IPS-18c (cell line): Measurements from ENCODE around the gene KCNAB1.
"Not testable (repeated sequence)": the region's sequence is repeated elsewhere in the genome, so short reads cannot be mapped to it uniquely, and the experiment has no call there.

Source experiments
- H3K4me3 ChIP-seq: 2 replicates; pipeline ENCODE4 v1.7.0; 2013; ENCODE audit warnings: low read depth, mild to moderate bottlenecking, low read length, moderate library complexity; ENCODE audit not compliant: insufficient read depth
- H3K9me3 ChIP-seq: one replicate; pipeline ENCODE4 v1.6.1; 2013; ENCODE audit warnings: mild to moderate bottlenecking, low read length, moderate library complexity; ENCODE audit not compliant: control insufficient read depth, insufficient read depth

Gene KCNAB1

DNA sequence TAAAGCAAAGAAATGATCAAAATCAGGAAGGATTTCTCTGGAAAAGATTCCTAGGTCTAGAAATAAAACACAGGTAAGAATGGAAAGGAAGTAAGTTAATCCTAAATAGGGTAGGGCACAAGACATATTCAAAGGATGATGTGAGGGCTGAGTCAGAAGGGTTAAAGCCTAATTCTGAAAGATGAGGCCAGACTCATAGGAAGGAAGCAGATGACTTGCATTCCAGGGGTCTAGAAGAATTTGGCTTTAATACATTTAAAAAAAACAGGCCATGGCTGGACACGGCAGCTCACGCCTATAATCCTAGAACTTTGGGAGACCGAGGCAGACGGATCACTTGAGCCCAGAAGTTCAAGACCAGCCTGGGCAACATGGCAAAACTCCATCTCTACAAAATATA lies 431.4 kb downstream of the KCNAB1 start:
- Histone ChIP-seq H3K4me3 (no peak overlapping the region), H3K9me3 (no peaks in the 10 kb centered on the region)

DNA sequence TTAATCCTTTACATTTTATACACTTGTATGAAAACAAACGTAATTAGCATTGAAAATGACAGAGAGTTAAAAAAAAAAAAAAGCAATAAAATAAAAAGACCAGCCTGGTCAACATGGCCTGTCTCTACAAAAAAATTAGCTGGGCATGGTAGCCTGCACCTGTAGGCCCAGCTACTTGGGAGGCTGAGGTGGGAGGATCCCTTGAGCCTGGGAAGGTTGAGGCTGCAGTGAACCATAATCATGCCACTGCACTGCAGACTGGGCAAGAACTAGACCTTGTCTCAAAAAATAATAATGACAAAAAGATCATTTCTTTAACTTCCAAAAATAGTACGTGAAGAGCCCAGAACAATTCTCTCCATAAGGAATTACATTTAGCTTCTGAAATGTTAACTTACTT lies 432.6 kb downstream of the KCNAB1 start:
- Histone ChIP-seq H3K4me3 (no peak overlapping the region), H3K9me3 (no peaks in the 10 kb centered on the region)

DNA sequence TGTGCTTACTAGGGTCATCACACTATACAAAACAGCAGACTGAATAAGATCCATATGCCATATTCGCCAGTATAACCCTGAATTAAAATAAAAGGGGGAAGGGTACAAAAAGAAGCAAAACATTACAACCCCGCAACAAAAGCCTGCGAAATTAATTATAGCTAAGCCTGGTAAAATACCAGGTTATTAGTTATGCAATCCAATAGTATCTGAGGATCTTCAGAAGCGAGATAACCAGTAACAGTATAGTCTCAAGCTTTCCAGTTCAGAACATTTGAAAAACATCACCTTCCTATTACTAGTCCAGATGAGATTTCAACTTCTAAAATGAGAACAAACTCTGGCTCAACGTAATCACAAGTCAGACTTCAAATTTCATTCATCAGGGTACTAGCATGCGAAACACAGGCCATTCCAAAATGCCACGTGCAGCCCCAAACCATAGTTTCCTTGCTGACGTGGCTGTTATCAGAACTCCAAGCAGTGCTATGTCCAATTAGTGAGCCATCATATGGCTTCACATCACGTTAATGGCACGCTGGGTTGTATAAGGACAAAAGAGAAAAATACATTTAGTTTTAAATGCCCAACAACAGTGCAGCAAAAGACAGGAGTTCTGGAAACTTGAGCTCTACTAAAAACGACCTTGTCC lies 433.5 kb downstream of the KCNAB1 start:
- Histone ChIP-seq H3K9me3 (no peaks in the 10 kb centered on the region), H3K4me3 (peak overlapping the region; percentile 96)

DNA sequence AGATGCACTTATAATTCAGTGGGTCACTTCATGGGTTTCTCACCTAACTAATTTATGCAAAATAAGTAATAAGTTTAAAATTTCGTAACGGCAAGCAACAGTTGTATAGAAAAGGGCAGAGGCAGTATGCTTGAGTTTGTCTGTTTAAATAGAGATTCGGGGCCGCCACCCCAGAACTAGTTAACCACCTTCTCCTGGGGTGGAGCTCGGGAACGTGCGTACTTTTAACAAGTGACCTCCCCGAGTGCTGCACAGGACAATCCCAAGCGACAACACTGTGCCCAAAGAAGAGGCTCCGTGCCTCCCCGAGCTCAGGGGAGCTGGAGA lies 434.1 kb downstream of the KCNAB1 start:
- peak overlapping the region; percentile 96 for H3K4me3 ChIP-seq
- H3K9me3 ChIP-seq: no peaks in the 10 kb centered on the region

DNA sequence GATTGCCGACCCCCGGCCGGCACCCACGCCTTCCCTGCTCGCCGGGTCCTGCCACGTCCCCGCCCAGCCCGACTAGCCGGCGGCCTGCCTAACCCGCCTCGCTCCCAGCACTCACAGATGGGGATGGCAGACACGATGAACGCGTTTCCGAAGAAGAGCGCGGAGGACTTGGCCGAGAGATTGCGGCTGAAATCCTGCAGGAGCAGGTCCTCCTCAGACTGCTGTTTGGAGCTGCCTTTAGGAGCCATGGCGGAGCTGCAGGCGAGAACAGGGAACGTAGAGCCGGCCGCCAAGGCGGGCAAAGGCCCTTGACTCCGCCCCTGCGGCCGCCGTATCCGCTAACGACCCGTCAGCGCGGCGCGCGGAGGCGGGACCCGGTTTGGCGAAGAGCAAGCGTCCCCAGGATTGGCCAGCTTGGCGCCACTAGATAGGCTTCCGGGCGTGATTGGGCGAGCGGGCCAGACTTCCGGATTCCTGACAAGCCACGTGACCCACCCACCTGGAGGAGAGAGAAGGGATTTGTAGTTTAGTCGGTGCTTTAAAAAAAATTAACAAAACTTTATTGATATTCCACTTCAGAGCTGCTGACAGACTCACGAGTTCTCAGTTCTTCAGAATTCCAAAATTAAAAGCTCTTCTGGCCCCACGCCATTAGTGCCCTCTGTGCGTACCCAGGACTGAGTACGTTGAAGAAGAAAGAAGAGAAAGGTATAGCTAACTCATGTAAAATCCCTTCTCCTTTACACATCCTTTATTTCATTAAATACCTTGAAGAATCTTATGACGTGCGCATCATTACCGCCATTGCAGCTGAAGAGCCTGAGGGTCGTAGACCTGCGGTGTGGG lies 434.7 kb downstream of the KCNAB1 start, which contains the start of gene SSR3:
Gene SSR3, minus strand, starts transcription at position 276 of the 846 bp plus-strand sequence. Its CDS starts 28 bp downstream, at position 248.
- no peaks in the 10 kb centered on the region for H3K9me3 ChIP-seq

DNA sequence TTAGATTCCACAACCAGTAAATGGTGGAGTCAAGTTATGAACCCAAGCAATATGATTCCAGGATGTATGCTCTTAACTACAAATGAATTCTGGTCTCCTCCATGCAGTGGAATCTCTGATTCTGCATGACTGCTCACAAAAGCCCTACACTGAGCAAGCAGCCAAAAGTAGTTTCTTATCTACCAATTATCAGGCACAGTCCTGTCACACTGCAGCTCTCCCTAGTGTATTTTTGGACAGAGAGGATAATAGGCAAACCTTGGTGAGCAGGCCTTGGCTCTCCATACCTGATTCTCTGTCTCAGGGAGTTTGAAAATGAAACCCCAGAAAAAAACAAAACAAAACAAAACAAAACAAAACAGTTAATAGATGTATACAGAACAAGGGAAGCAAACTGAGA lies 438.0 kb downstream of the KCNAB1 start:
- no peak overlapping the region for H3K4me3 ChIP-seq
- no peaks in the 10 kb centered on the region for H3K9me3 ChIP-seq

More for the DNA sequence above, 434.7 kb downstream of the KCNAB1 start, which contains the start of gene SSR3:
- H3K4me3 ChIP-seq: peak within 1 kb of the TSS; percentile 96

DNA sequence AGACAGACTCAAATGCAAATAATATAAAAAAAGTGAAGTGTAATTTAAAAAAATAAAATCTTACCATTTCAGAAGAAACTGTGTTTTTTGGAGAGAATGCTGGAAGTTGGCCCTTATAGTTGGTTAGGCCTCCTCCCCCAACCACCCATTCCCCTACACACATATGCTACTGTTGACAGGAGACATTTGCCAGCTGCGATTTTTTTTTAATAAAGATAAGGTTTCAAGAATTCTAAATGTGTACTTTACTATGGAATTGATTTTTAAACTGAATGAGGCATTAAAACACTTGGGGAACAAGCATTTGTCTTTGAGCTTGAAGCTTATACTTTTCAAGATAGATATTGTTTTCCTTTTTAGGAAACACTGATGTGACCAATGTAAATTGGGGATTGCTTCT lies 438.9 kb downstream of the KCNAB1 start:
- Histone ChIP-seq H3K4me3 (no peak overlapping the region), H3K9me3 (no peaks in the 10 kb centered on the region)

DNA sequence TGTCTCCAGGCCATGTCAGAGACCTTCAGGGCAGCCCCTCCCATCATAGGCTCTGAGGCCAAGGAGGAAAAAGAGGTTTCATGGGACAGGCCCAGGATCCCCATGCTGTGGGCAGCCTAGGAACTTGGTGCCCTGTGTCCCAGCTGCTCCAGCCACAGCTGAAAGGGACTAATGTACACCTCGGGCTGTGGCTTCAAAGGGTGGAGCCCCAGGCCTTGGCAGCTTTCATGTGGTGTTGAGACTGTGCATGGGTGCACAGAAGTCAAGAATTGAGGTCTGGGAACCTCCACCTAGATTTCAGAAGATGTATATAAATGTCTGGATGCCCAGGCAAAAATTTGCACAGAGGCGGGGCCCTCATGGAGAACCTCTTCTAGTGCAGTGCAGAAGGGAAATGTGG lies 441.2 kb downstream of the KCNAB1 start:
- H3K9me3 ChIP-seq: no peaks in the 10 kb centered on the region
- no peak overlapping the region for H3K4me3 ChIP-seq

DNA sequence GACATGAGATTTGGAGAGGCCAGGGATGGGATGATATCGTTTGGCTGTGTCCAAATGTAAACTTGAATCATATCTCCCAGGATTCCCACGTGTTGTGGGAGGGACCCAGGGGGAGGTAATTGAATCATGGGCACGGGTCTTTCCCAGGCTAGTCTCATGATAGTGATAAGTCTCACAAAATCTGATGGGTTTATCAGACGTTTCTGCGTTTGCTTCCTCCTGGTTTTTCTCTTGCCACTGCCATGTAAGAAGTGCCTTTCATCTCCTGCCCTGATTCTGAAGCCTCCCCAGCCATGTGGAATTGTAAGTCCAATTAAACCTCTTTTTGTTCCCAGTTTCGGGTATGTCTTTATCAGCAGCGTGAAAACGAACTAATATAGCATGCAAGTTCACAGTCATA lies 442.1 kb downstream of the KCNAB1 start:
- not testable (repeated sequence) for H3K4me3 ChIP-seq, H3K9me3 ChIP-seq

DNA sequence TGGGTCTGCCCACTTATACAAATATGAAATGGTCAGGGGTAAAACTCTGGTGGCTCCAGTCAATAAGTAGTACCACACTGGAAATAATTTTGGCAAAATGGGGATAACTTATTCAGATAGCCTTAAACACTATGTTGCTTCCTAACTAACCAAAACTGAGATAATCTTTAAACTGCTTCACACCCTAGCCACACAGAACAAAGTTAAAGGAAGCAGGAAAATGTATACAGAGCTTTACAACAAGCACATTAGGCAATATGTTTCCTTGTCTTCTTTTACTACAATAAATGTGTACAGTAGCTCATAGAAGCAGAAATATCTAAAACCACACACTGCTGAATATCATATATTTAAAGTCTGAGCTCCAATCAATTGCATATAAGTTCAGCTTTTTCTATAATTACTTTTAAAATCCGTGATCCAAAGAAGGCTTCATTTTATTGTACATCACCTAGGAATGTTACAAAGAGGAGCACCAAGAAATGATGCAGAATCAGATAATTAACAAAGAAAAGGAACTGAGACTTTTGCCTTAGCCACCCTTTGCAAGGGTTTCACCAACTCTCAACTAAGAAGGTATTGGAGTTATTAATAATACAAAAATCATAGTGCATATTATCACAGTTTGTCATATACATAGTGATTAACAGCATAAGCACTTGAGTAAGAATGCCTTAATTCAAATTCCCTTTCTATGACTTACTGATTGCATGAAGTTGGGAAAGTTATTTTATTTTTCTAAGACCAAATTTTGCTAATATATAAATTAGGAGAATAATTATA lies 443.7 kb downstream of the KCNAB1 start:
- no peaks in the 10 kb centered on the region for H3K9me3 ChIP-seq
- H3K4me3 ChIP-seq: no peak overlapping the region

DNA sequence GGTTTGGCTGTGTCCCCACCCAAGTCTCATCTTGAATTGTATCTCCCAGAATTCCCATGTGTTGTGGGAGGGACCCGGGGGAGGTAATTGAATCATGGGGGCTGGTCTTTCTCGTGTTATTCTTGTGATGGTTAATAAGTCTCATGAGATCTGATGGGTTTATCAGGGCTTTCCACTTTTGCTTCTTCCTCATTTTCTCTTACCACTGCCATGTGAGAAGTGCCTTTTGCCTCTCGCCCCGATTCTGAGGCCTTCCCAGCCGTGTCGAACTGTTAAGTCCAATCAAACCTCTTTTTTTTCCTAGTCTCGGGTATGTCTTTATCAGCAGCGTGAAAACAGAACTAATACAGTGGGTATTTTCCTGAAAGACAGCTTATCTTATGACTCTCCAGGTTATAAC lies 448.6 kb downstream of the KCNAB1 start:
- H3K4me3 ChIP-seq, H3K9me3 ChIP-seq: not testable (repeated sequence)

DNA sequence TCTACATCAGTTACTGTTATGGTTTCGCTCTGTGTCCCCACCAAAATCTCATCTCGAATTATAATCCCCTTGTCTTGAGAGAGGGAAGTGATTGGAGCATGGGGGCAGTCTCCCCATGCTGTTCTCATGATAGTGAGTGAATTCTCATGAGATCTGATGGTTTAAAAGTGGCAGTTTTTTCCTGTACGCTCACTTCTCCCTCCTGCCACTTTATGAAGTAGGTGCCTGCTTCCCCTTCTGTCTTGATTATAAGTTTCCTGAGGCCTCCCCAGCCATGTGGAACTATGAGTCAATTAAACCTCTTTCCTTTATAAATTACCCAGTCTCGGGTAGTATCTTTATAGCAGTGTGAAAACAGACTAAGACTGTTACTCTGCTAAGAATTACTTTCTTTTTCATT lies 449.5 kb downstream of the KCNAB1 start:
- H3K4me3 ChIP-seq, H3K9me3 ChIP-seq: not testable (repeated sequence)

DNA sequence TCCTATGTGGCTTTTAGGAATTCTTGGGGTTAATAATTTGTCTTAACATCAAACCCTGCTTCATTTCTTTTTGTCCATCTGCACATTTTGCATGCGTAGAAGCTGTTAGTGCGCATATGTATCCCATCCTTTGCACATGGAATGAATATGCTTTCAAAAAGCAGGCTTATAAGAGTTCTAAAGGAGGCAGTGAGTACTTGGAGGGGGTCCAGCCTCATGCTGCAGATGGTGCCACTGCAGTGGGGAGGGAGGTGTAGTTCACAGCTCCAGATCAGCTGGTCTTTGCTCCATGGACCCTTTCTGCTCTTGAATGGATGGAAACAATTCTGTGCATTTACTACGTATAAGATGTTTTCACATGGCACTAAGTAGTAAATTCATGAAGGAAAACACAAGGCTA lies 455.3 kb downstream of the KCNAB1 start:
- no peak overlapping the region for H3K4me3 ChIP-seq
- H3K9me3 ChIP-seq: no peaks in the 10 kb centered on the region

DNA sequence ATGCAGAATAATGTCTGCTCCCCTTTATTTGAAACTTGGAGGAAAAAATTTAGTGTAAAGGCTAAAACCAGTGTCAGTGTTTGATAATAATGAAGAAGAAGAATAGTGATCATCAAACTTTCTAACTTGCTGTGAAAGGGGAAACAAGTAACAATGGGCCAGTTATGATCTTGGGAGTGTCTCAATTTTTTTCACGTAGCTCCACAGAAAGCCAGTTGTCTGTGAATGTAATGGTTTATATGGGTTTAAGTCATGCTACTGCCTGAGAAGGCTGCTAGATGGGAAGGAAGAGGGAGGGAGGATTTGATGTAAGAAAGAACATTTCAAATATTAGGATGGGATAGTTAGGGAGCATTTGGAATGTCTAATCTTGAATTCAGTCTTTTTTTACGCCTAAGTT lies 455.7 kb downstream of the KCNAB1 start:
- Histone ChIP-seq H3K4me3 (no peak overlapping the region), H3K9me3 (no peaks in the 10 kb centered on the region)

DNA sequence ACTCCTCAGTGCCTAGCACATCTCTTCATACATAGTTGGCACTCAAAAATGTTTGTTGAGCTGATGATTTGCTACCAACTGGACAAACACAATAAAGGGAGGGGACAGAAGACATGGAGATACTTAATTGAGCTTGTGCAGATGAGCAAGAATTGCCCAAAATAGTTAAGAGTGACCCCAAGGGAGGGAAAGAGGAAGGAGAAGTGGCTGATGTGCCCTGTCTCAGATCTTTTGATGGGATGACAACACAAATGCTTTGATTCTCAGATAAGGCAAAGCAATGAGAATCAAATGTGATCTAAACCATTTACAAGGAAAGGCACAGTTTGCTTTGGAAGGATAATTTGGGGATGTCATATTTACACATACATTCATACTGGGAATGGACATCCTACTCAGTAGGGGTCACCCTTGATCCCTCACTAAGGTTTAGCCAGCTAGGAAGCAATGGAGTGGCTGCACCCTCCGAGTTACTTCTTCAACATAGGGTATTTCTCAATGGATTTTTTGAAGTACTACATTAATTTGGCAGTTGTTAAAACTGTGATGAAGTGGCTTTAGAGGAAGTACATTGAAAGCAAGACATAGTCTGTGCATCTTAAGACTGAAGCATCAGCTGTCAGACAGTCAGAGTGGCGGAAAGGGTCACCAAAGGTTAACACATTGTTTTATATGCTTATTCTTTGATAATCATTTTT lies 456.4 kb downstream of the KCNAB1 start:
- H3K4me3 ChIP-seq: no peak overlapping the region

DNA sequence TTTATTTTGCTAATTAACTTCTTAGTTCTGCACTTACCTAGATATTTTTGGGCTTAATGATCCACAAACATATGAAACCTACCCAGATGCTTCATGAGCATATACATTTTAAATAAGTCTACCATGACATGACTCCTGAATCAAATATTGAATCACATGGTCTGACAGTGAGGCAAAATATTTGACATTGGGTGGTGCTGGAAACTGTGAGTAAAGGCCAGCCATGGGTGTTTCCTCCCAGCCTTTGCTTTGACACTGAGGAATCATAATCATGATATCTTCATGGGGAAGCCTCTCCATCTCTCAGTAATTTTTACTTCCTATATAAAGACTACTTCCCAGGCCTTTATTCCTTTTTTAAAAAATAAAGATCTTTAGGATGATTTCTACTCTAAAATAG lies 457.4 kb downstream of the KCNAB1 start:
- Histone ChIP-seq H3K4me3 (no peak overlapping the region), H3K9me3 (no peaks in the 10 kb centered on the region)

More for the DNA sequence above, 456.4 kb downstream of the KCNAB1 start:
- H3K9me3 ChIP-seq: no peaks in the 10 kb centered on the region

DNA sequence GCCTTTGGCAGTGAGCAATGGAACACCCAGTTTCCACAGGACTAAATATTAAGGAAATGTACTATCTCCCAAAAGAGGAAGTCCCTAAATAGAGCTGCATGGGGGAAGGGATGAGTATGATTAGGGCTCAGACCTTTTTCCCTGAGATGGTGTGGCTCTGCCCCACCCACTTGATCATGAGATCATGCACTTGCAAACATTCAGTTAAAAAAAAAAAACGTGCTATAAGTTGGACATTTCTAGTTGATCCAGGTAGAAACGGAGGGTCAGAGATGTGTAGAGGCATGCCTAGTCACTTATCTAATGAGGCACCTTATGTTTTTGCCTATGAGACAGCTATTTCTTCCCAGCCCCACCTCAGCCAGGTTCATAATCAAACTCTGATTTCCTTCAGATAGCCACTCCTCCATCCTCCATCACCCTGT lies 459.1 kb downstream of the KCNAB1 start:
- Histone ChIP-seq H3K4me3 (no peak overlapping the region), H3K9me3 (no peaks in the 10 kb centered on the region)
